Measurements from ENCODE around the gene TIFAB. TPM values are rescaled to one million over a fixed set of nuclear protein-coding genes. Genes with fewer than 3 reads are reported as not detected.

The TIFAB gene
- total RNA-seq, 1 experiment from 2014 or later: not detected

DNA sequence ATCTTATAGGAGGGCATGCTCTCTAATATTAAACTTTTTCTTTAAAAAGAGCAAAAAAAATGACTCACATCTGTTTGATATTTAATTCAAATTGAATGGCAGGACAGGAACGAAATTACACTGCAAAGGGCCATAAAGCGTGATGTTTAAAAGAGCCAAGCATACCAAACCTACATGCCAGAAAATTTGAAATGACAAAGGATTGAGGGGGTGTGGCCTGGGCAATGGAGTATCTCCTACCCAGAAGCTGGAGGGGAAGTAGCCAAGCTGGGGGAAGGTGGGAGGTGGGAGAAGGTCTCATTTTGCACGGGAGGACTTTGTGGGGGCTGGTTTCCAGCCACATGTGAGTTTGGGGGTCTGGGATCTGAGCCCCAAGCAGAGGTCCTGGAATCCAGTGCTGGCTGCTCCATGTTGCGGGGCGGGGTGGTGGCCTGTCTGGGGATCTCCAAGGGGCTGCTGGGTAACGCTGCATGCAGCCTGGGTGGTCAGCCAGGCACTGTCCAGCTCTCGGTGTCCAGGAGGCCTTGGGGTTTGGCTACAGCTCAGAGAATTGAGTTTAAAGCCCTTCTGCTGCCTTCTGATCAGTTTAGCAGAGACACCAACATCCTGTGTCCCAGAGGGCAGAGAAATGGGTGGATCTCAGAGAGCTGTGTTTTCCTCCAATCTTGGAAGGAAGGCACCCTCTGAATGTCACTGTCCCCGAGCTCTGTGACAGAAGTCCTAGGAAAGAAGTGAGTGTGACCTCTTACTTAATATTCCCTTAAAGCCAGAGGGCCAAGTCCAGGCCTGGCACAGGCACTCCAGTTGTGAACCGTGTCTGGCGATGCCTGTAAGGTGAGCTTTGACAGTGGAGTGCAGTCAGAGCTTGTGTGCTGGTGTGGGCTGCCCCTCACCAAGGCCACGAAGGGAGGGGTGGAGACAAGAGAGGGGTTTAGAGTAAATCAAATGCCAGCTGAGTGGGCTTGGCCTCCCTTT, 12.6 kb downstream of the TIFAB start:
- no peak overlapping the region for H3K4me2 ChIP-seq (ENCODE audit: low read length)
- H2AFZ ChIP-seq (ENCODE audit: low read length): no peak overlapping the region
- H3K9me2 ChIP-seq (replicated peaks; ENCODE audit: low read length): no peaks in the 10 kb centered on the region
- no peak for TF ChIP-seq EZH2 (IDR thresholded peaks at IDR 0.05; ENCODE audit: low read length, unreplicated experiment)
- TF ChIP-seq, protein P1, sequence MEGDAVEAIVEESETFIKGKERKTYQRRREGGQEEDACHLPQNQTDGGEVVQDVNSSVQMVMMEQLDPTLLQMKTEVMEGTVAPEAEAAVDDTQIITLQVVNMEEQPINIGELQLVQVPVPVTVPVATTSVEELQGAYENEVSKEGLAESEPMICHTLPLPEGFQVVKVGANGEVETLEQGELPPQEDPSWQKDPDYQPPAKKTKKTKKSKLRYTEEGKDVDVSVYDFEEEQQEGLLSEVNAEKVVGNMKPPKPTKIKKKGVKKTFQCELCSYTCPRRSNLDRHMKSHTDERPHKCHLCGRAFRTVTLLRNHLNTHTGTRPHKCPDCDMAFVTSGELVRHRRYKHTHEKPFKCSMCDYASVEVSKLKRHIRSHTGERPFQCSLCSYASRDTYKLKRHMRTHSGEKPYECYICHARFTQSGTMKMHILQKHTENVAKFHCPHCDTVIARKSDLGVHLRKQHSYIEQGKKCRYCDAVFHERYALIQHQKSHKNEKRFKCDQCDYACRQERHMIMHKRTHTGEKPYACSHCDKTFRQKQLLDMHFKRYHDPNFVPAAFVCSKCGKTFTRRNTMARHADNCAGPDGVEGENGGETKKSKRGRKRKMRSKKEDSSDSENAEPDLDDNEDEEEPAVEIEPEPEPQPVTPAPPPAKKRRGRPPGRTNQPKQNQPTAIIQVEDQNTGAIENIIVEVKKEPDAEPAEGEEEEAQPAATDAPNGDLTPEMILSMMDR (conservative IDR thresholded peaks at IDR 0.05; ENCODE audit: low read depth, low read length): no peak
- TF ChIP-seq EZH2phosphoT487 (IDR thresholded peaks at IDR 0.05; ENCODE audit: borderline replicate concordance, low read length): no peak
- no TSS peak for BruUV-seq (replicated peaks)
- no peaks in the 10 kb centered on the region for H3K9me3 ChIP-seq (ENCODE audit: low read length)
- no peaks in the 10 kb centered on the region for H3K79me2 ChIP-seq (ENCODE audit: low read length)
- no peaks in the 10 kb centered on the region for H3K36me3 ChIP-seq (ENCODE audit: low read depth, low read length)
- H3K9ac ChIP-seq (ENCODE audit: low read length): no peak overlapping the region
- ChIA-PET CTCF (no interaction called here), POLR2A (ENCODE audit: unreplicated experiment) (no interaction called here)
- no peaks in the 10 kb centered on the region for H4K20me1 ChIP-seq (ENCODE audit: low read length)
- H3K27me3 ChIP-seq (ENCODE audit: low read length): no peaks in the 10 kb centered on the region
- H3F3A ChIP-seq (ENCODE audit: low read length, unreplicated experiment): no peaks in the 10 kb centered on the region
- ATAC-seq (no peak), DNase-seq (no peak)
- H3K27ac ChIP-seq (ENCODE audit: low read length): no peak overlapping the region
- H3K4me3 ChIP-seq (ENCODE audit: low read length): no peak overlapping the region
- intact Hi-C loops (cut with micrococcal nuclease): no loop called here
- peaks cover 12% of the 10 kb centered on the region for H3K4me1 ChIP-seq (ENCODE audit: insufficient read depth, low read length)

DNA sequence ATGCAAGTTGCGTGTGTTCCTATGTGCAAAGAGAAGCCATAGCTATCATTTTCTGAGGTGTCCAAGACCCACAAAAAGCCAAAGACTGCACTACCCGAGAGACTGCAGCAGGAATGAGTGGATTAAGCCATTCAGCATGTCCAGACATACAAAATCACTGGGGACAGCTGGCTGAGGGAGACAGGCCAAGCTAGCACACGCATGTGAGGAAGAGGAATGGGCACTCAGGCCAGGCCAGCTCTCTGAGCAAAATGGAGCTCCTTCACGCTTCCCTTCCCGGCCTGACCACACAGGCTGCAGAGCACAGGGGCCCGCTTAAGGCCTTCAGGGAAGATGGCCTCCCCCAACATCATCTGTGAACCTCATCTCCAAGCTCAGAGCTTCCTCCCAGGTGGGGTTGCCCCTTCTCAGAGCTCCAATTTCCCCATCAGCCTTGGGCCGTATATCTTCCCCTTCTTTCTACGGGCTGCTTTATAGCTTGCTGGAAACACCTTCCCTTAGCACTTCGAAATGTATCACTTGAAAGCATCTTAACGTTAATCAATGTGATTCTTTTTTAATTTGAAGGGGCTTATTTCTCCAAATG, 13.4 kb downstream of the TIFAB start:
- POLR2A ChIA-PET (ENCODE audit: unreplicated experiment): no interaction called here
- no peak for DNase-seq
- CTCF ChIA-PET: no interaction called here
- H3K4me1 ChIP-seq (ENCODE audit: insufficient read depth, low read length): peaks cover 12% of the 10 kb centered on the region
- H3K9ac ChIP-seq (ENCODE audit: low read length): no peak overlapping the region
- H3K27me3 ChIP-seq (ENCODE audit: low read length): no peaks in the 10 kb centered on the region
- H3K27ac ChIP-seq (ENCODE audit: low read length): no peak overlapping the region
- H3K9me2 ChIP-seq (replicated peaks; ENCODE audit: low read length): no peaks in the 10 kb centered on the region
- no peak overlapping the region for H3K4me3 ChIP-seq (ENCODE audit: low read length)
- H3K79me2 ChIP-seq (ENCODE audit: low read length): no peaks in the 10 kb centered on the region
- H2AFZ ChIP-seq (ENCODE audit: low read length): no peak overlapping the region
- ATAC-seq: no peak
- H3K9me3 ChIP-seq (ENCODE audit: low read length): no peaks in the 10 kb centered on the region
- TF ChIP-seq, protein P1 (conservative IDR thresholded peaks at IDR 0.05; ENCODE audit: low read depth, low read length): no peak
- TF ChIP-seq EZH2phosphoT487 (IDR thresholded peaks at IDR 0.05; ENCODE audit: borderline replicate concordance, low read length): no peak
- TF ChIP-seq EZH2 (IDR thresholded peaks at IDR 0.05; ENCODE audit: low read length, unreplicated experiment): no peak
- H3F3A ChIP-seq (ENCODE audit: low read length, unreplicated experiment): no peaks in the 10 kb centered on the region
- H3K4me2 ChIP-seq (ENCODE audit: low read length): no peak overlapping the region
- BruUV-seq (replicated peaks): no TSS peak
- H3K36me3 ChIP-seq (ENCODE audit: low read depth, low read length): no peaks in the 10 kb centered on the region
- no peaks in the 10 kb centered on the region for H4K20me1 ChIP-seq (ENCODE audit: low read length)
- intact Hi-C loops (cut with micrococcal nuclease): no loop called here
